Thoracic aorta (tissue), 2 donors: Measurements from ENCODE around the gene ATF7. TPM values are rescaled to one million over a fixed set of nuclear protein-coding genes. Genes with fewer than 3 reads are reported as not detected.

Source experiments
- ATAC-seq: fragments of 150-250 bp; one replicate; pipeline ENCODE4 v1.8.0; 2017; ENCODE audit warnings: low read depth; ENCODE audit not compliant: insufficient number of reproducible peaks, low FRiP score
- DNase-seq: peaks from one replicate; pipeline ENCODE4 v3.0.0-alpha.2; 2020; ENCODE audit warnings: low spot score
- H3K27ac ChIP-seq, 2 donors: fragments of 200-600 bp; sonication (generic); 1 replicate in 1 of 2; 2 replicates in 1 of 2; pipeline ENCODE4 v1.5.1; 2016; ENCODE audit warnings: mild to moderate bottlenecking in 2 of 2, moderate library complexity in 2 of 2
- H3K27me3 ChIP-seq: fragments of 200-600 bp; sonication (generic); replicated peaks from 2 replicates; pipeline ENCODE4 v1.6.0; 2016; ENCODE audit warnings: mild to moderate bottlenecking; ENCODE audit not compliant: insufficient read depth
- H3K36me3 ChIP-seq: fragments of 200-600 bp; sonication (generic); one replicate; pipeline ENCODE4 v1.5.1; 2016
- H3K4me1 ChIP-seq, 2 donors: fragments of 200-600 bp; sonication (generic); 1 replicate in 1 of 2; 2 replicates in 1 of 2; pipeline versions ENCODE4 v1.5.1 to v1.6.0; 2016; ENCODE audit warnings: low read depth in 2 of 2, mild to moderate bottlenecking in 1 of 2; ENCODE audit not compliant: control insufficient read depth in 1 of 2
- H3K4me3 ChIP-seq: fragments of 200-600 bp; sonication (generic); 2 replicates; pipeline ENCODE4 v1.5.1; 2016; ENCODE audit warnings: mild to moderate bottlenecking
- H3K9me3 ChIP-seq: fragments of 200-600 bp; sonication (generic); 2 replicates; pipeline ENCODE4 v1.5.1; 2016
- CTCF ChIP-seq: fragments of 200-600 bp; sonication (generic); IDR thresholded peaks from one replicate; pipeline ENCODE4 v1.5.1; 2019; ENCODE audit warnings: antibody characterized with exemption
- total RNA-seq, 2 donors: library from RNA; depleted of rRNA; stranded (reverse); fragments of >200 nt; gene quantifications; one replicate each; pipeline versions ENCODE4 v1.1.0 to v1.2.3, GENCODE V29; 2016

The ATF7 gene
- total RNA-seq, 2 donors from 2014 or later: 24.4 to 82.1 TPM

GRCh38 chr12:53476769-53477209 is 149.4 kb downstream of the ATF7 start:
- H3K4me3 ChIP-seq: no peak overlapping the region
- peaks cover 13 to 41% of the 10 kb centered on the region in 2 donors for H3K4me1 ChIP-seq
- TF ChIP-seq CTCF: no peak
- H3K36me3 ChIP-seq: peaks cover 80% of the 10 kb centered on the region
- no peaks in the 10 kb centered on the region for H3K9me3 ChIP-seq
- H3K27ac ChIP-seq: peak overlapping the region; percentile 8 to 29
- DNase-seq: no peak
- no peak for ATAC-seq
- no peaks in the 10 kb centered on the region for H3K27me3 ChIP-seq

GRCh38 chr12:53474819-53475218 is 151.4 kb downstream of the ATF7 start:
- no peak for ATAC-seq
- no peak for DNase-seq

GRCh38 chr12:53474077-53474476 is 152.1 kb downstream of the ATF7 start:
- H3K27me3 ChIP-seq: no peaks in the 10 kb centered on the region
- peak overlapping the region in 1 of 2 donors; percentile 26 for H3K27ac ChIP-seq
- H3K9me3 ChIP-seq: no peaks in the 10 kb centered on the region
- no peak for ATAC-seq
- no peak for DNase-seq
- H3K4me1 ChIP-seq: peaks cover 13 to 41% of the 10 kb centered on the region in 2 donors
- peaks cover 77% of the 10 kb centered on the region for H3K36me3 ChIP-seq
- TF ChIP-seq CTCF: no peak
- no peak overlapping the region for H3K4me3 ChIP-seq

More at GRCh38 chr12:53474819-53475218, 151.4 kb downstream of the ATF7 start:
- no peak overlapping the region for H3K4me3 ChIP-seq
- peak overlapping the region in 1 of 2 donors; percentile 26 for H3K27ac ChIP-seq
- H3K9me3 ChIP-seq: no peaks in the 10 kb centered on the region
- no peaks in the 10 kb centered on the region for H3K27me3 ChIP-seq
- H3K36me3 ChIP-seq: peaks cover 76% of the 10 kb centered on the region
- peaks cover 13 to 41% of the 10 kb centered on the region in 2 donors for H3K4me1 ChIP-seq
- TF ChIP-seq CTCF: no peak

GRCh38 chr12:53472056-53472582 is 154.1 kb downstream of the ATF7 start:
- peak overlapping the region in 1 of 2 donors; percentile 2 for H3K27ac ChIP-seq
- DNase-seq (no peak), ATAC-seq (no peak)
- H3K9me3 ChIP-seq: no peaks in the 10 kb centered on the region
- peaks cover 82% of the 10 kb centered on the region for H3K36me3 ChIP-seq
- no peak overlapping the region for H3K4me3 ChIP-seq
- H3K27me3 ChIP-seq: no peaks in the 10 kb centered on the region
- no peak for TF ChIP-seq CTCF
- H3K4me1 ChIP-seq: peaks cover 13 to 29% of the 10 kb centered on the region in 2 donors

GRCh38 chr12:53468282-53468681 is 157.9 kb downstream of the ATF7 start:
- DNase-seq (no peak), ATAC-seq (no peak)
- H3K36me3 ChIP-seq: peaks cover 83% of the 10 kb centered on the region
- H3K4me1 ChIP-seq: peaks cover 2 to 11% of the 10 kb centered on the region in 2 donors
- no peaks in the 10 kb centered on the region for H3K27me3 ChIP-seq
- no peaks in the 10 kb centered on the region for H3K9me3 ChIP-seq
- H3K4me3 ChIP-seq: no peak overlapping the region
- no peak overlapping the region for H3K27ac ChIP-seq
- no peak for TF ChIP-seq CTCF
